ENCODE measurements around the gene MAPK1.
"Not testable (repeated sequence)": the region's sequence is repeated elsewhere in the genome, so short reads cannot be mapped to it uniquely, and the experiment has no call there.

The MAPK1 gene

DNA sequence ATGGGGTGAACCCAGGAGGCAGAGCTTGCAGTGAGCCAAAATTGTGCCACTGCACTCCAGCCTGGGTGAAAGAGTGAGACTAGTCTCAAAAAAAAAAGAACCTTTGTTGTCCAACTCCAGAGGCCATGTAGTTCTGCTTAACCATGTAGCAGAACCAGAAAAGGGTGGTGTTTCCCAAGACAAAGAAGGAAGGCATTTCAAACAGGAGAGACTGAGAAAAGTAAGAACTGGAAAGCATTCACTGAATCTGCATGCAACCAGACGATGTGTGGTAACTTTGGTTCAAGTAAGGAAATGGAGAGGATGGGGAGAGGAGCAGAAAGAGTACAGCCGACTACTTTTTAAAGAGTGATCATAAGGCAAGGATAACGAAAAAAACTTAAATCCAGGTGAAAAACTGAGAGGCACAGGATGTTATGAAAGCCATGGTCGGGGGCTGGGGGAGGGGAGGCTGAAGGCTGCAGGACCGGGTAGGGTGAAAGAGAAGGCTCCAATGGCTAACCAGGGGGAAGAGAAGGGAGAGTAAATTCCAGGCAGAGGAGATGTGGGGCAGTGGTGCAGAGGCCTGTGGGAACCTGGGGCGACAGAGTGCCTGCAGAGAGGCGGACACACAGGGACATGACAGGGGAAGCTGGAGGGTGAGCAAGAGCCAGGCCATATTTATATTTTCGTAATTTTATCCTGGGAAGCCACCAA lies 48.8 kb downstream of the MAPK1 start:
- no peak for DNase-seq (ENCODE audit: low spot score)

GRCh38 chr22:21817497-21817853 lies 50.0 kb downstream of the MAPK1 start:
- not testable (repeated sequence) for DNase-seq (ENCODE audit: low spot score)

- DNase-seq (ENCODE audit: low spot score) = peak; percentile 87
These were observed 50.5 kb downstream of the MAPK1 start for GRCh38 chr22:21816787-21817496.

- no peak for DNase-seq (ENCODE audit: low spot score)
These were observed 51.0 kb downstream of the MAPK1 start for GRCh38 chr22:21816472-21816786.

GRCh38 chr22:21815958-21816357 lies 51.5 kb downstream of the MAPK1 start:
- no peak for DNase-seq (ENCODE audit: low spot score)

DNA sequence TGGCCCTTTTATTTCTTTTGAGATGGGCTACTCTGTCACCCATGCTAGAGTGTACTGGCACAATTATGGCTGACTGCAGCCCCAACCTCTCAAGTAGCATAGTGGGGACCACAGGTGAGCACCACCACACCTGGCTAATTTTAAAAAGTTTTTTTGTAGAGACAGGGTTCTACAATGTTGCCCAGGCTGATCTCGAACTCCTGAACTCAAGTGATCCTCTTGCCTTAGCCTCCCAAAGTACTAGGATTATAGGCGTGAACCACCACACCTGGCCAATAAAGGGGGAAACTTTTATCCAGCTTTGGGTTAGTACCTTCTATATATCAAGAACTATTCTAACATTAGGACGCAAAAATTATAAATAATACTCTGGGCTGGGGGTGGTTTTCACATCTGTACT lies 52.1 kb downstream of the MAPK1 start:
- DNase-seq (ENCODE audit: low spot score) = no peak

DNA sequence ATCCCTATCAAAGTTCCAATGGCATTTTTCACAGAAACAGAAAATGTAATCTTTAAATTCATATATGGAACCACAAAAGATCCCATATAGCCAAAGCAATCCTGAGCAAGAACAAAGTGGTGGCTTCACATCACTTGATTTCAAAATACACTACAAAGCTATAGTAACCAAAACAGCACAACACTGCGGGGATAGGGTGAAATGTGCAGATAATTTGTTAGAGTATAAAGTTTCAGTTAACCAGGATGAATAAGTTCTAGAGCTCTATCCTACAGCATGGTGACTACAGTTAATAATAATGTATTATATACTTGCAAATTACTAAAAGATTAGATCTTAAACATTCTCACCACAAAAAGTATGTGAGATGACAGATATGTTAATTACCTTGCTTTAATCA lies 55.5 kb downstream of the MAPK1 start:
- no peak for DNase-seq (ENCODE audit: low spot score)

DNA sequence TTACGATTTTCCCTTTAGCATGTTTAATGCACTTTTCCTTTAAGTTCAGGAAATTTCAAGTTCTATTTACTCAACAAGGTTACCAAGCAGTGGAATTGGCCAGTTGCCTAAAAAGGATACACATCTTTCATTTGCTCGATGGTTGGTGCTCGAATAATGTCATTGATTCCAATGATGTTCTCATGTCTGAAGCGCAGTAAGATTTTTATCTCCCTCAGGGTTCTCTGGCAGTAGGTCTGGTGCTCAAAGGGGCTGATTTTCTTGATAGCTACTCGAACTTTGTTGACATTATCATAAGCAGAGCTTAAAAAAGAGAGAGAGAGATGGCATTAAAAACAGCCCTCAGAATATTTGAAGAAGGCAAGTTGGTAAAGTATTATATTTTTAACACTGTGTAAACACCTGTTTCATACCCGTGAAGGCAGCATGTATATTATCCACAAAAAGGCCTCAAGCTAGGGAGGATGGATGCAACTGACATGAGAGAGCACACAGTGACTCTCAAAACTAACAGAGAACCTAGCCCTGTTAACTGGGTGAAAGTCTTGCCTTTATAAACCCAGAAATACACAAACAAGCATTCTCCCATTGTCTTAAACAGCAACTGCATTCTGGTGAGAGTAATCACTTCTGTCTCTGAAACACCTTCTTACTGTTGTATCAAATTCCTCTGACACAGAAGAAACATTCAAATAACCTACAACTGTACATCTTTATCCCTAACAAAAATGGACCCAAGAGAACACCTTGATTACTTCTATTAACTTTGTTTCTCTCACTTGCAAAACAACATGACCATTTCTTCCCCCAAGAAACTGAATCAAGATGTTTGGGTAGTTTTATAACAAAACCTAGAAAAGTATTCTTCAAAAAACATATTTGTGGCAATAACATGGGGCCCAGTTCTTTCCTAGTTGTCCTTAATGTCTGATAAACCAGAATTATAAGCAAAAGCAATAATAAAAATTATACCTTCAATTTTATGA lies 59.6 kb downstream of the MAPK1 start:
- DNase-seq (ENCODE audit: low spot score) = no peak

GRCh38 chr22:21805325-21805724 lies 62.1 kb downstream of the MAPK1 start:
- DNase-seq (ENCODE audit: low spot score) = not testable (repeated sequence)

DNA sequence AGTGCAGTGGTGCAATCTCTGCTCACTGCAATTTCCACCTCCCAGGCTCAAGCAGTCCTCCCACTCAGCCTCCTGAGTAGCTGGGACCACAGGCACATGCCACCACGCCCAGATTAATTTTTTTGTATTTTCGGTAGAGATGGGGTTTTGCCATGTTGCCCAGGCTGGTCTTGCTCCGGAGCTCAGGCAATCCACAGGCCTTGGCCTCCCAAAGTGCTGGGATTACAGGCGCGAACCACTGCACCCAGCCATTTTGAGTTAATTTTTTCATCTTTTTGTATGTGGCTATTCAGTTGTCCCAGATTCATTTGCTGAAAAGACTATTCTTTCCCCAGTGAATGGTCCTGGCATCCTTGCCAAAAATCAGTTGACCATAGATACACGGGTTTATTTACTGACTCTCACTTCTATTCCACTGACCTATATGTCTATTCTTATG lies 63.6 kb downstream of the MAPK1 start:
- DNase-seq (ENCODE audit: low spot score) = no peak

- no peak for DNase-seq (ENCODE audit: low spot score)
These were observed 64.8 kb downstream of the MAPK1 start for GRCh38 chr22:21802673-21803072.

DNA sequence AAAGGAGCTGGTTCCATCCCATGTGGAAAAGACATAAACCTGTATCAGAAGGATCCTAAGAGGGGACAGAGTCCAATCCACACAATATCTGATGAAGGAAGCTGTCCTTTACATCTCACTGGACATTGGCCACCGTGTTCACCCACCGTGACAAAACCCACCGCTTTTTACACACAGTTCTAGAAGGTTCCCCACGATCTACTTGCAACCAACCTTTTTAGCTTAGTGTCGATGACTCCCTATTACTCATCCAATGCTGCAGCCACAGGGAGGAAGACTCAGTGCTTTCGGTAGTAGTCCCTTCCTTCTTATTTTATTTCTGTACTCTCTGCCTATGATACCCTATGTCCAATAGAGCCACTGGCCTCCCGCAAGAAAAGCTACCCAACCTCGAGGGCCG lies 65.4 kb downstream of the MAPK1 start:
- no peak for DNase-seq (ENCODE audit: low spot score)

- DNase-seq (ENCODE audit: low spot score) = not testable (repeated sequence)
These were observed 66.2 kb downstream of the MAPK1 start for GRCh38 chr22:21801304-21801644.

DNA sequence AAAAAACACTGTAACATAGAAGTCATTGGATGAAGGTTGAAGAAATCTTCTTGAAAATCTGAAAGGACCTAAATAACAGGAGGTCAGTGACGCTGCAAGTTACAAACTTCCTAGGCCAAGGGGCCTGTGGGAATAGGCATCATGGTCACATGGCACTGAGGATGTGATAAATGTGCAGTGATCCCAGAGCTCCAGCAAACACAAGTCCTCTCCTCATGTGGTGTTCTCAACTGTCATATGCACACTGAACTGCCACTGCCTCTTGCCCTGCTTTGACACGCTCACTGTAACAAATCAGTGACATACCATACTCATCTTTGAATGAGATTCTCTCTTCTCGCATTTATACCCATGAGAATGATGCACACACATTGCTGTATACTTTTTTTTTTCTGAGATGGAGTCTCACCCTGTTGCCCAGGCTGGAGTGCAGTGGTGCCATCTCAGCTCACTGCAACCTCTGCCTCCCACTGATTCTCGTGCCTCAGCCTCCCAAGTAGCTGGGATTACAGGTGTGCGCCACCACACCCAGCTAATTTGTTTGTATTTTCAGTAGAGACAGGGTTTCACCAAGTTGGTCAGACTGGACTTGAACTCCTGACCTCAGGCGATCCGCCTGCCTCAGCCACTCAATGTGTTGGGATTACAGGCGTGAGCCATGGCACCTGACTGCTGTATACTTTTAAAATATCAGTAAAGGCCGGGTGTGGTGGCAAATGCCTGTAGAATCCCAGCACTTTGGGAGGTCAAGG lies 66.7 kb downstream of the MAPK1 start:
- no peak for DNase-seq (ENCODE audit: low spot score)

DNA sequence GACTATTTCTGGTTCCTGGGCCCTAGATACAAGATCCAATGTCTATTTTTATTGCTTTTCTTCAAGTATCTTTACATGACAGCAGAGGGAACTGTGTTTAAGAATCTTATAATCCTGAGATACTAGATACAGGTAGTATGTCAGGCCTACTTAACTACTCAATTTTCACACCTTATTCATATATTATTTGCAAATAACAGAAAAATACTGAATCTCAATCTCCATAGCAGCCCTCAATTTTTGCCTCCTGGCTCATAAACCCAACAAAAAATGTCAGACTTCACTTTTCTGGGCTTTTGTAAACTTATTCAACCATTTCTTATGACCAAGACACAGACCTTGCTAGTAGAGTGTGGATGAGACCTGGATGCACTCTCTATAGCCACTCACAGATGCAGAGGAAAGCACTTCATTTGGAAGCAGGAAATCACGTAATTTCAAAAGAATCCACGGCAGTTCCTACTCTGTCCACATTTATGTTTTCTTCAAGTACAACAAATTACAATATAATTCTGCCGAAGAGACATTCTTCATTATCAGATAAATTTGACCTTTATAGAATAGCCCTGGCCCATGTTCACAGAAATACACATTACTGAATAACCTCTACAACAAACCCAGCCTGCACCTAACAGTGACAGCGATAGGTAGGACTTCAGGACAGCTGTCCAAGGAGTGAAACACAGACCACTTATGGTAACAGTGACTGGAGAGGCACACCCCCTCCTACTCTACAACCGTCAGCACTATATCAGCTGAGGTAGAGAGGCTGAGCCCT lies 69.8 kb downstream of the MAPK1 start:
- no peak for DNase-seq (ENCODE audit: low spot score)

GRCh38 chr22:21796863-21797262 lies 70.6 kb downstream of the MAPK1 start:
- DNase-seq (ENCODE audit: low spot score) = no peak

DNA sequence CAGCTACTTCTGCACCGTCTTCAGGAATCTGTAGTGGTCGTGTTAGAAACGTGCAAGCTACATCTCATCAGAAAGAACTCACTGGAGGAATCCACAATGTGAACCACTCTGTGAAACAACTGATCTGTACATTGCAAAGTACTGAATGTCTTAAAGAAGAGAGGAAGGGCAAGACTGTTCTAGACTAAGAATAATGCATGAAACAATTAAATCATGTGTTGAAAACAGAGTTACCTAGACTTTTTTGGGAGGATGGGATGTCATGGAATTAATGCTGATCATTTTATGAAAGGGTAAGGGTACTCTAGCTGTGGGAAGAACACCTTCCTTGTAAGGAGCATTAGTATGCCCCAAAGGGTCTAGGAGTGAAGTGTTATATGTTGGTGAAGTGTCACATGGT lies 71.2 kb downstream of the MAPK1 start:
- no peak for DNase-seq (ENCODE audit: low spot score)

GRCh38 chr22:21793716-21794115 lies 73.7 kb downstream of the MAPK1 start:
- DNase-seq (ENCODE audit: low spot score) = not testable (repeated sequence)

DNA sequence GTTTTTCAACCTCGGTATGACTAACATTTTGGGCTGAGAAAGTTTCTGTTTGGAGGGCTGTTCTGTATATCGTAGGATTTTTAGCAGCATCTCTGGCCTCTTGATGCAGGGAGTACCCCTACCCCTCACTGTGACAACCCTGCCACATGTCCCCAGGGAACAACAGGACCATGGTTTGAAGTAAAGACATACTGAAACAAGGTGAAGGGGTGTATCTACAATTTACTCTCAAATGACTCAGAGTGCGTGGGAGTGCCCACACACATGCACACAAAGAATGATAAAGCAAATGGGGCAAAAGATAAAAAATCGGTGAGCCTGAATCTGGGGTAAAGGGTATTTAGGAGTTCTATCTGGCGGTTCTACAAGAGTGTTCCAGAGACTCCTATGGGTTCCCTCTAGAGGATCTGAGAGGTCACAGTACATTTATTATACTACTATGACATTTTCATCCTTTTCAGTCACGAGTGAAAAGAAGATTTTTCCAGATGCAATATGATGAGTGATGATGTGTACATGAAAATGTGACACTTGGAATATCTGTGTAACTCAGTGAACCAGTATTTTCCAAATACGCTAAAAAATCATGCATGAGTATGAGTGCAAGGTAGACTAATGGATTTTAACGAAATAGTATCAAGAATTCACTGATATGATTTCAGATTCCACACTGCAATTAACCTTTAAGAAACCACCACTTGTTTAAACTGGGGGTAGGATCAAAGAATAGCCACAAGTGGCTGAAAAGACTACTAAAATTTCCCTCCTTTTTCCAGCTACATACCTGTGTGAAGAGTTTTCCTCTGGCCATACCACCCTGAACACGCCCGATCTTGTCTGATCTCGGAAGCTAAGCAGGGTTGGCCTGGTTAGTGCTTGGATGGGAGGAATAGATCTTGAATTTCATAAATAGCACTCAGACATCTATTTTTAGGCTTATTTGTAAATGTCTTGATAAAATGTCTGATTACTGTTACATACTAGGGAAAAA lies 75.5 kb downstream of the MAPK1 start:
- peak; percentile 20 for DNase-seq (ENCODE audit: low spot score)

Measured in CD4-positive, alpha-beta T cell treated with Interleukin-2 at 100 ng/mL for 4 hours (primary cell).